Stimulated activated effector memory CD8-positive, alpha-beta T cell treated with anti-CD3 and anti-CD28 coated beads, Interleukin-12 subunit alpha, Interleukin-12 subunit beta, amount 100 ng/mL, for 72 hours (primary cell): Measurements from ENCODE around the gene STAT2.

Source experiments
- ATAC-seq: fragments of 150-1000 bp; cut with Tn5 transposase; 2 replicates; pipeline ENCODE4 v1.10.0; 2021
- DNase-seq, 2 donors: peaks; one replicate each; pipeline ENCODE4 v3.0.0; 2021 to 2022; ENCODE audit warnings: low spot score in 2 of 2
- H3K27ac Mint-ChIP-seq: one replicate; pipeline ENCODE4 v1.8.0; 2022; ENCODE audit warnings: mild to moderate bottlenecking, mixed read lengths
- H3K36me3 Mint-ChIP-seq: one replicate; pipeline ENCODE4 v1.8.0; 2022; ENCODE audit warnings: mild to moderate bottlenecking, mixed read lengths
- H3K4me1 Mint-ChIP-seq: one replicate; pipeline ENCODE4 v1.8.0; 2022; ENCODE audit warnings: mixed read lengths
- H3K4me3 Mint-ChIP-seq: one replicate; pipeline ENCODE4 v1.8.0; 2022; ENCODE audit warnings: mild to moderate bottlenecking, mixed read lengths
- H3K9me3 Mint-ChIP-seq: one replicate; pipeline ENCODE4 v1.8.0; 2022; ENCODE audit warnings: mixed read lengths

STAT2 gene

DNA sequence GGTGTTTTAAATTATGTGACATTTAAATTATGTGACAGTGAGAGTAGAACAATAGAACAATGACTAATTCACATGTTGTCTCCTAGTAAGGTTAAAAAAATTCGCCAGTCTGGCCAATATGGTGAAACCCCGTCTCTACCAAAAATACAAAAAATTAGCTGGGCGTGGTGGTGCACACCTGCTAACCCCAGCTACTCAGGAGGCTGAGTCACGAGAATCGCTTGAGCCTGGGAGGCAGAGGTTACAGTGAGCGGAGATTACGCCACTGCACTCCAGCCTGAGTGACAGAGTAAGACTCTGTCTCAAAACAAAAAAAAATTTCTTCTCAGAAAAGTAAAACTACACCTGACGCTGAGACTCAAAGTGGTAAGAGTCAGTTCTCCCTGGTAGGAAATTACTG lies 62.5 kb downstream of the STAT2 start:
- H3K9me3 Mint-ChIP-seq, result no peaks in the 10 kb centered on the region
- no peak for DNase-seq
- H3K4me1 Mint-ChIP-seq, result peaks cover 54% of the 10 kb centered on the region
- peak overlapping the region; percentile 95 for H3K4me3 Mint-ChIP-seq
- peaks cover 80% of the 10 kb centered on the region for H3K36me3 Mint-ChIP-seq
- H3K27ac Mint-ChIP-seq, result peak overlapping the region; percentile 26
- ATAC-seq, result no peak

DNA sequence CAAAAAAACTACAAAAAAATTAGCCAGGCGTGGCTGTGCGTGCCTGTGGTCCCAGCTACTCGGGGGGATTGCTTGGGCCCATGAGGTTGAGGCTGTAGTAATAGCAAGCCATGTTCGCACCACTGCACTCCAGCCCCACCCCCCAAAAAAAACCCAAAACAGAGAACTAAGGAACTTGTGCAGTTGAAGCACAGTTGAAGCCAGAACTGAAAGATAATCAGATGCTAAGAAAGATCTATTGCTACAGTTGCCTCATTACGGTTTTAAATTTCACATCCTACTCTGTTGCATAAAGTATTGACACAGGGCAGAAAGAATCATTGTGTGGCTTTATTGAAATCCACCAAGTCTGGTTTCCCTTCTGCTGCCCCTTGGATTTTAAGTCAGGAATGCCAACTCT lies 63.6 kb downstream of the STAT2 start:
- H3K27ac Mint-ChIP-seq, result peak overlapping the region; percentile 50
- H3K4me1 Mint-ChIP-seq, result peaks cover 50% of the 10 kb centered on the region
- no peaks in the 10 kb centered on the region for H3K9me3 Mint-ChIP-seq

DNA sequence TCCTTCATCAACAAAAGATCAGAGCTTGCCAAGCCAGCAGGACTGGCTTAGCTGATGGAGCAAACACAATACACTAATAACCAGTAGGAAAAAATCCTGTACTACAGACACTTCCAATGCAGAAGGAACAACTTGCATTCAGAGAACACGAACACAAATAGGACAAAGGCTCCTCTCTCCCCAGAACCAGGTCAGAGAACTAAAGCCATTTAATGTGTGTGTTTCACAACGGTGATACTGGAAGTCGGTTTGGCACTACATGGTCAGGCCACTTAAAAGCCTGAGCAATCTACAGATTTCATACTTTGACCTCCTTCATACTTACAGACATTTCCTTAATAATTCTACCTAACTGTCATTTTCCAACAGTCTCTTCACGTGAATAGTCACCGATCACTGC lies 66.1 kb downstream of the STAT2 start:
- H3K36me3 Mint-ChIP-seq, result peaks cover 99% of the 10 kb centered on the region
- H3K4me1 Mint-ChIP-seq, result peaks cover 34% of the 10 kb centered on the region

More for the DNA sequence above, 63.6 kb downstream of the STAT2 start:
- Mint-ChIP-seq H3K36me3 (peaks cover 88% of the 10 kb centered on the region), H3K4me3 (no peak overlapping the region)
- DNase-seq, result no peak
- no peak for ATAC-seq

More for the DNA sequence above, 66.1 kb downstream of the STAT2 start:
- DNase-seq, result no peak
- H3K27ac Mint-ChIP-seq, result no peak overlapping the region
- H3K9me3 Mint-ChIP-seq, result no peaks in the 10 kb centered on the region
- no peak for ATAC-seq
- H3K4me3 Mint-ChIP-seq, result no peak overlapping the region
